ENCODE results near the gene GMPR.

The GMPR gene

GRCh38 chr6:16336056-16336818, 97.8 kb downstream of the GMPR start:
- no peaks in the 10 kb centered on the region for H3K36me3 ChIP-seq (ENCODE audit: control insufficient read depth in 1 of 2, insufficient read depth in 2 of 2, low read length in 2 of 2)
- H3K4me1 ChIP-seq (ENCODE audit: control insufficient read depth in 1 of 2, insufficient read depth in 2 of 2, low read length in 2 of 2) = peaks cover 8 to 22% of the 10 kb centered on the region in 2 donors
- H3K9me3 ChIP-seq (ENCODE audit: control insufficient read depth in 1 of 2, low read length in 2 of 2) = no peaks in the 10 kb centered on the region
- H3K27me3 ChIP-seq (ENCODE audit: control insufficient read depth in 1 of 2, insufficient read depth in 2 of 2, low read length in 2 of 2) = no peaks in the 10 kb centered on the region
- H3K4me3 ChIP-seq (ENCODE audit: low read depth in 1 of 2, low read length in 2 of 2) = no peak overlapping the region
- no peak overlapping the region for H3K9ac ChIP-seq (ENCODE audit: low read depth in 1 of 2, low read length in 2 of 2)
- H3K27ac ChIP-seq (ENCODE audit: low read depth, low read length) = no peak overlapping the region

GRCh38 chr6:16336911-16337294, 98.5 kb downstream of the GMPR start:
- Histone ChIP-seq H3K27me3 (ENCODE audit: control insufficient read depth in 1 of 2, insufficient read depth in 2 of 2, low read length in 2 of 2) (no peaks in the 10 kb centered on the region), H3K36me3 (ENCODE audit: control insufficient read depth in 1 of 2, insufficient read depth in 2 of 2, low read length in 2 of 2) (no peaks in the 10 kb centered on the region), H3K9ac (ENCODE audit: low read depth in 1 of 2, low read length in 2 of 2) (no peak overlapping the region), H3K4me1 (ENCODE audit: control insufficient read depth in 1 of 2, insufficient read depth in 2 of 2, low read length in 2 of 2) (peaks cover 2 to 16% of the 10 kb centered on the region in 2 donors), H3K27ac (ENCODE audit: low read depth, low read length) (no peak overlapping the region), H3K9me3 (ENCODE audit: control insufficient read depth in 1 of 2, low read length in 2 of 2) (no peaks in the 10 kb centered on the region), H3K4me3 (ENCODE audit: low read depth in 1 of 2, low read length in 2 of 2) (no peak overlapping the region)

- H3K9me3 ChIP-seq (ENCODE audit: control insufficient read depth in 1 of 2, low read length in 2 of 2) = no peaks in the 10 kb centered on the region
- H3K9ac ChIP-seq (ENCODE audit: low read depth in 1 of 2, low read length in 2 of 2) = no peak overlapping the region
- no peaks in the 10 kb centered on the region for H3K36me3 ChIP-seq (ENCODE audit: control insufficient read depth in 1 of 2, insufficient read depth in 2 of 2, low read length in 2 of 2)
- H3K27ac ChIP-seq (ENCODE audit: low read depth, low read length) = no peak overlapping the region
- no peak overlapping the region for H3K4me3 ChIP-seq (ENCODE audit: low read depth in 1 of 2, low read length in 2 of 2)
- H3K27me3 ChIP-seq (ENCODE audit: control insufficient read depth in 1 of 2, insufficient read depth in 2 of 2, low read length in 2 of 2) = no peaks in the 10 kb centered on the region
- H3K4me1 ChIP-seq (ENCODE audit: control insufficient read depth in 1 of 2, insufficient read depth in 2 of 2, low read length in 2 of 2) = peaks cover 0 to 14% of the 10 kb centered on the region in 2 donors
Observed at GRCh38 chr6:16337295-16337975, 99.0 kb downstream of the GMPR start.

- Histone ChIP-seq H3K4me1 (ENCODE audit: control insufficient read depth in 1 of 2, insufficient read depth in 2 of 2, low read length in 2 of 2) (peaks cover 0 to 11% of the 10 kb centered on the region in 2 donors), H3K9ac (ENCODE audit: low read depth in 1 of 2, low read length in 2 of 2) (no peak overlapping the region), H3K4me3 (ENCODE audit: low read depth in 1 of 2, low read length in 2 of 2) (no peak overlapping the region), H3K9me3 (ENCODE audit: control insufficient read depth in 1 of 2, low read length in 2 of 2) (no peaks in the 10 kb centered on the region), H3K36me3 (ENCODE audit: control insufficient read depth in 1 of 2, insufficient read depth in 2 of 2, low read length in 2 of 2) (no peaks in the 10 kb centered on the region), H3K27ac (ENCODE audit: low read depth, low read length) (no peak overlapping the region), H3K27me3 (ENCODE audit: control insufficient read depth in 1 of 2, insufficient read depth in 2 of 2, low read length in 2 of 2) (no peaks in the 10 kb centered on the region)
Observed at GRCh38 chr6:16338577-16339264, 100.3 kb downstream of the GMPR start.

GRCh38 chr6:16339265-16339587, 100.8 kb downstream of the GMPR start:
- no peaks in the 10 kb centered on the region for H3K36me3 ChIP-seq (ENCODE audit: control insufficient read depth in 1 of 2, insufficient read depth in 2 of 2, low read length in 2 of 2)
- no peak overlapping the region for H3K27ac ChIP-seq (ENCODE audit: low read depth, low read length)
- peaks cover 0 to 10% of the 10 kb centered on the region in 2 donors for H3K4me1 ChIP-seq (ENCODE audit: control insufficient read depth in 1 of 2, insufficient read depth in 2 of 2, low read length in 2 of 2)
- no peaks in the 10 kb centered on the region for H3K27me3 ChIP-seq (ENCODE audit: control insufficient read depth in 1 of 2, insufficient read depth in 2 of 2, low read length in 2 of 2)
- H3K9me3 ChIP-seq (ENCODE audit: control insufficient read depth in 1 of 2, low read length in 2 of 2) = no peaks in the 10 kb centered on the region
- no peak overlapping the region for H3K4me3 ChIP-seq (ENCODE audit: low read depth in 1 of 2, low read length in 2 of 2)
- no peak overlapping the region for H3K9ac ChIP-seq (ENCODE audit: low read depth in 1 of 2, low read length in 2 of 2)

- Histone ChIP-seq H3K36me3 (ENCODE audit: control insufficient read depth in 1 of 2, insufficient read depth in 2 of 2, low read length in 2 of 2) (no peaks in the 10 kb centered on the region), H3K27me3 (ENCODE audit: control insufficient read depth in 1 of 2, insufficient read depth in 2 of 2, low read length in 2 of 2) (no peaks in the 10 kb centered on the region), H3K4me1 (ENCODE audit: control insufficient read depth in 1 of 2, insufficient read depth in 2 of 2, low read length in 2 of 2) (peaks cover 2 to 9% of the 10 kb centered on the region in 2 donors), H3K9me3 (ENCODE audit: control insufficient read depth in 1 of 2, low read length in 2 of 2) (no peaks in the 10 kb centered on the region), H3K4me3 (ENCODE audit: low read depth in 1 of 2, low read length in 2 of 2) (no peak overlapping the region), H3K9ac (ENCODE audit: low read depth in 1 of 2, low read length in 2 of 2) (no peak overlapping the region), H3K27ac (ENCODE audit: low read depth, low read length) (no peak overlapping the region)
Observed at GRCh38 chr6:16343593-16343992, 105.2 kb downstream of the GMPR start.

GRCh38 chr6:16344756-16345155, 106.4 kb downstream of the GMPR start:
- Histone ChIP-seq H3K27me3 (ENCODE audit: control insufficient read depth in 1 of 2, insufficient read depth in 2 of 2, low read length in 2 of 2) (no peaks in the 10 kb centered on the region), H3K4me1 (ENCODE audit: control insufficient read depth in 1 of 2, insufficient read depth in 2 of 2, low read length in 2 of 2) (peaks cover 0 to 9% of the 10 kb centered on the region in 2 donors), H3K27ac (ENCODE audit: low read depth, low read length) (no peak overlapping the region), H3K36me3 (ENCODE audit: control insufficient read depth in 1 of 2, insufficient read depth in 2 of 2, low read length in 2 of 2) (no peaks in the 10 kb centered on the region), H3K9me3 (ENCODE audit: control insufficient read depth in 1 of 2, low read length in 2 of 2) (no peaks in the 10 kb centered on the region), H3K9ac (ENCODE audit: low read depth in 1 of 2, low read length in 2 of 2) (no peak overlapping the region), H3K4me3 (ENCODE audit: low read depth in 1 of 2, low read length in 2 of 2) (no peak overlapping the region)

Measured in duodenal mucosa (tissue), 2 donors.